HFFc6 (cell line): ENCODE results near the gene WBP11. TPM values are rescaled to one million over a fixed set of nuclear protein-coding genes. Genes with fewer than 3 reads are reported as not detected.

Experiments
- DNase-seq: peaks from one replicate; pipeline ENCODE4 v3.0.0-alpha.2; 2018
- H3K27ac Mint-ChIP-seq: 2 replicates; pipeline ENCODE4 v1.8.0; 2020; ENCODE audit warnings: mild to moderate bottlenecking, mixed read lengths
- H3K27me3 Mint-ChIP-seq: 2 replicates; pipeline ENCODE4 v1.8.0; 2021; ENCODE audit warnings: mild to moderate bottlenecking, moderate library complexity, mixed read lengths; ENCODE audit not compliant: insufficient read depth
- H3K36me3 Mint-ChIP-seq: 2 replicates; pipeline ENCODE4 v1.8.0; 2021; ENCODE audit warnings: low read depth, mixed read lengths
- H3K4me1 Mint-ChIP-seq: 2 replicates; pipeline ENCODE4 v1.8.0; 2020; ENCODE audit warnings: low read depth, mixed read lengths
- H3K4me3 Mint-ChIP-seq: 2 replicates; pipeline ENCODE4 v1.8.0; 2020; ENCODE audit warnings: mild to moderate bottlenecking, moderate library complexity, mixed read lengths
- H3K9me3 Mint-ChIP-seq: 2 replicates; pipeline ENCODE4 v1.8.0; 2020; ENCODE audit warnings: mild to moderate bottlenecking, mixed read lengths
- total RNA-seq, 6 experiments: library from RNA; stranded (reverse); fragmentation: NEBNext Ultra II Directional; extraction: Animal tissue kit (Norgen Biotek cat#: 25700); gene quantifications; 2 replicates in 1 of 6; 3 replicates in 5 of 6; pipeline ENCODE4 v1.2.3, GENCODE V29; 2021
- TF ChIP-seq, protein P1 (sequence below): fragments of 200-600 bp; sonication (generic); IDR thresholded peaks from 2 replicates; pipeline ENCODE4 v1.5.0; 2021; ENCODE audit warnings: antibody characterized with exemption, mild to moderate bottlenecking

The WBP11 gene
- total RNA-seq, 6 experiments from 2014 or later: 50.5 to 69.0 (median 60.8) TPM

DNA sequence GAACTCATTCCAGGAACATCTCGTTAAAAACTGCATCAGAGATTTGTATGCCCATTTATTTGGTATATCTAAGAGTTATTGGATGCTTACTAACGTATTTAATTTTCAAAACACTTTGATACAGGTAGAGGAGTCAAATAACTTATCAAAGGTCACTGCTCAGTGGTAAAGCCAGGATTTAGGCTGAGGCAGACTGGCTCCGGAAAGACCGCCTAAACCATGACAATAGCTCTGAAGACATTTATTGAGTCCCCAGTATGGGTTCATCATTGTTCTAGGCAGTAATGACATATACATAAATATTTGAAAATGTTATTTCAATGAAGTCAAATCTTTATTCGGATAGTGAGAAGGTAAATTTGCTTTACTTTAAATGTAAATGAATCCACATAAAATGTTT lies 30.3 kb downstream of the WBP11 start:
- TF ChIP-seq, protein P1, sequence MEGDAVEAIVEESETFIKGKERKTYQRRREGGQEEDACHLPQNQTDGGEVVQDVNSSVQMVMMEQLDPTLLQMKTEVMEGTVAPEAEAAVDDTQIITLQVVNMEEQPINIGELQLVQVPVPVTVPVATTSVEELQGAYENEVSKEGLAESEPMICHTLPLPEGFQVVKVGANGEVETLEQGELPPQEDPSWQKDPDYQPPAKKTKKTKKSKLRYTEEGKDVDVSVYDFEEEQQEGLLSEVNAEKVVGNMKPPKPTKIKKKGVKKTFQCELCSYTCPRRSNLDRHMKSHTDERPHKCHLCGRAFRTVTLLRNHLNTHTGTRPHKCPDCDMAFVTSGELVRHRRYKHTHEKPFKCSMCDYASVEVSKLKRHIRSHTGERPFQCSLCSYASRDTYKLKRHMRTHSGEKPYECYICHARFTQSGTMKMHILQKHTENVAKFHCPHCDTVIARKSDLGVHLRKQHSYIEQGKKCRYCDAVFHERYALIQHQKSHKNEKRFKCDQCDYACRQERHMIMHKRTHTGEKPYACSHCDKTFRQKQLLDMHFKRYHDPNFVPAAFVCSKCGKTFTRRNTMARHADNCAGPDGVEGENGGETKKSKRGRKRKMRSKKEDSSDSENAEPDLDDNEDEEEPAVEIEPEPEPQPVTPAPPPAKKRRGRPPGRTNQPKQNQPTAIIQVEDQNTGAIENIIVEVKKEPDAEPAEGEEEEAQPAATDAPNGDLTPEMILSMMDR: no peak
- peaks cover 30% of the 10 kb centered on the region for H3K36me3 Mint-ChIP-seq
- no peak overlapping the region for H3K27ac Mint-ChIP-seq
- DNase-seq: no peak
- no peak overlapping the region for H3K4me3 Mint-ChIP-seq
- H3K4me1 Mint-ChIP-seq: peaks cover 50% of the 10 kb centered on the region
- H3K9me3 Mint-ChIP-seq: peaks cover 7% of the 10 kb centered on the region
- peaks cover 18% of the 10 kb centered on the region for H3K27me3 Mint-ChIP-seq

DNA sequence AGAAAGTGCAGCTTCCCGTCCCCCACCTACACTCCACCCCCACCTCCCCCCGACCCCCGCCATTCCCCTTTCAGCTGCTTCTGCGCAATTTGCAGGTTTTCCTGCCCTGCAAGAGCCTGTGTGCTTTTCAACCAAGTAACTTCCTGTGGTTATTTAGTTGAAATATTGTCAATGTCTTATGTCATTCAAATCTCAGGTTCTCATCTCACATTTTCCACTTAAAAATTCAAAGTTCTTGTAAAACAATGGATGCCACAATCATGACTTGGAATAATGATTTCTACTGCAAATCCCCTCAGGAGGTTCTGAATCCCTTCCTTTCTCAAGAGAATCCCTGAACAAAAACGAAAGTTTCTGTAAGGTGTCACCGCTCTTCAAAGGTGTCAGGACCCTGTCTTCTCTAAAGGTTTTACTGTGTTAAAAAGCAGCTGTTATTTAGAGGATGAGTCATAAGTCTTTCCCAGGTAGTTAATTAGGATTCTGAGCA lies 31.6 kb downstream of the WBP11 start:
- H3K27me3 Mint-ChIP-seq: peaks cover 18% of the 10 kb centered on the region
- H3K9me3 Mint-ChIP-seq: peaks cover 7% of the 10 kb centered on the region
- TF ChIP-seq, protein P1: no peak
- no peak for DNase-seq
- peaks cover 44% of the 10 kb centered on the region for H3K4me1 Mint-ChIP-seq
- peaks cover 42% of the 10 kb centered on the region for H3K36me3 Mint-ChIP-seq
- peak overlapping the region; percentile 93 for H3K4me3 Mint-ChIP-seq
- H3K27ac Mint-ChIP-seq: peak overlapping the region; percentile 73

DNA sequence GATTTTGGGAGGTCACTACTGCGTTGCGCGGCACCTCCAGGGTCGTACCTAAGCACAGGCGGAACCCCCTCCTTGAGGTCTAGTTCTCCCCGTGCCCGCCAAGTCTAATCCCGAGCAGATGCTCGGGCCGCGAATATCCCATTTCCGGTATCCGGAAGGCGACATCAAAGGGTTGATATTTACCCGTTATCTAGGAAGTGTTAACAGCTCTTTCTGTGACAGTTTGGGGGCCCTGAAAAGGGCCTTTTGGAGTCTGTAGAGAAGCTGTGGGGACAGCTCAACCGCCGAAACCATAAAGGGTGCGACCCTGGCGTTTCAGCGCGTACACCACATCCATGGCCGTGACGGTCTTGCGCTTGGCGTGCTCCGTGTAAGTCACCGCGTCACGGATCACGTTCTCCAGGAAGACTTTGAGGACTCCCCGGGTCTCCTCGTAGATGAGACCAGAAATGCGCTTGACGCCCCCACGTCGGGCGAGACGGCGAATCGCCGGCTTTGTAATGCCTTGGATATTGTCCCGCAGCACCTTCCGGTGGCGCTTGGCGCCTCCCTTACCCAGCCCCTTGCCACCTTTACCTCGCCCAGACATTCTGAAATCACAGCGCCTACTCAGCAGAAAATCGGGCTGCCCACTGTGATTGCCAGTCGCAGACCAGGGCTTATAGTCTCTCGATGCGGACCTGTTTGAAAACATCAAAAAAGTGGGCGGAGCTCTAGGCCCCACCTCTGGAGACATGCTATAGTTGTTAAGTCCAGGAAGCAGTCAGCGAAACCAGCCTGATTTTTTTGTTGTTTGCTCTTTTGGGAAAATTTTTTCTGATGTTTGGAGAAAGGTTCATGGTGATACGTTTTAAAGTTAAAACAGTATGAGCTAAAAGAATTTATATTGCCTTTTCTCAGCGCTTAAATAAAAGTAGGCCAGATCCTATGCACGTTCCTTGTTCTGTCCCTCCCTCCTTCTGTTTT lies 32.5 kb downstream of the WBP11 start:
- TF ChIP-seq, protein P1: no peak
- H3K36me3 Mint-ChIP-seq: peaks cover 42% of the 10 kb centered on the region
- H3K9me3 Mint-ChIP-seq: peaks cover 10% of the 10 kb centered on the region
- peak overlapping the region; percentile 95 for H3K27ac Mint-ChIP-seq
- H3K4me1 Mint-ChIP-seq: peaks cover 34% of the 10 kb centered on the region
- DNase-seq: peak; percentile 91
- peak overlapping the region; percentile 93 for H3K4me3 Mint-ChIP-seq
- peaks cover 18% of the 10 kb centered on the region for H3K27me3 Mint-ChIP-seq

DNA sequence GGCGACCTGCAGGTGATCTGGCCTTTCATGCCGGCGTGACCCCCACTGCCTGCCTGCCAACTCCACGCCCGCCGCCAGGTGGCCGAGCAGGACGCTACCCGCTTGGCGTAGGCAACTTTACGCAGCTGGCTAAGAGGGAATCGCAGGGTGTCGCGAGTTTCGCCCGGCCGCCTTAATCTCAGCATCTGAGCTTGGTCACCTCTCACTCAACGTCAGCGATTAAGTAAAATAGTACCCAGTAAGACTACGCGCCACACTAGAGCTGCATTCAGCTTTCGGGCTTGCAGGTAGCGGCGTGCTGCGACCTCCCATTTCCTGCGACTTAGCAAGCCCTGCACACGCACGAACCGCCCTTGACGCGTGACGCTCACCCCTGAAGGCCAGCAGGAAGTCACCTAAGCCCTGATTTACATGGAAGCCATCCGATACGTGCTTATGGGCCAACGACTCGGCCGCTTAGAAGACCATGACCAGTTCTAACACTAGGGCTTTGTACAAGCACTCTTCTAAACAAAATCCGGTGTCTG lies 33.2 kb downstream of the WBP11 start:
- peak overlapping the region; percentile 95 for H3K27ac Mint-ChIP-seq
- H3K4me3 Mint-ChIP-seq: peak overlapping the region; percentile 93
- peaks cover 12% of the 10 kb centered on the region for H3K9me3 Mint-ChIP-seq
- H3K36me3 Mint-ChIP-seq: peaks cover 41% of the 10 kb centered on the region
- H3K27me3 Mint-ChIP-seq: peaks cover 18% of the 10 kb centered on the region
- H3K4me1 Mint-ChIP-seq: peaks cover 30% of the 10 kb centered on the region
- TF ChIP-seq, protein P1: peak; percentile 85
- peak; percentile 71 for DNase-seq

DNA sequence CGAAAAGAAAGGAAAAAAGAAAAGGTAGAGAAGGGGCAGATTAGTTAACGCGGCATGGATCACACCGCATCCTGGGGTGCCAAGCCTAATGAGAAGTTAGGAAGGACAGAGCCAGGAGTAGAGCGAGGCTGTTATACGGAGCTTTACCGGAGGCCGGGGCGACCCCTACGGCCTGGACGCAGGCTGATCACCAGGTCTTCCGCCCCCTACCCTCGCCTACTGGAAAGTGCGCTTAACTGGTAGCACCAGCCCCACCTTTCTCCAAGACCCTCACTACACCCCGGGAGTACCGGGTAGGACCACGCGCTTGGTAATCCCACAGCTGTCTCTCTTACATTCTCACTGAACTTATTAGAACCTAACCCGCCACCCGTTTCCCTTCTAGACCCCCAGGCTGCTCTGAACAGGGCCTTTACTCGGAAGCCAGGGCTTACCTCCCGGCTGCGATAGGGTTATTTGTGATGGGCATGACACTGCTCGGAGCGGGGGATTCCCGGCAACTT lies 33.8 kb downstream of the WBP11 start:
- TF ChIP-seq, protein P1: no peak
- Mint-ChIP-seq H3K36me3 (peaks cover 36% of the 10 kb centered on the region), H3K9me3 (peaks cover 12% of the 10 kb centered on the region), H3K4me1 (peaks cover 30% of the 10 kb centered on the region), H3K4me3 (peak overlapping the region; percentile 93), H3K27ac (peak overlapping the region; percentile 95), H3K27me3 (peaks cover 15% of the 10 kb centered on the region)
- DNase-seq: no peak
